HG03565 (cell line): ENCODE data around the gene KCNS3.

Experiments
- ATAC-seq: cut with Tn5 transposase; IDR thresholded peaks from one replicate; pipeline ENCODE4 v1.9.1; 2021; ENCODE audit warnings: mild to moderate bottlenecking, moderate library complexity; ENCODE audit not compliant: unreplicated experiment

KCNS3 gene

GRCh38 chr2:17877811-17878280 is 621 bp upstream of the KCNS3 start:
- peak; percentile 18 for ATAC-seq

- ATAC-seq = no peak
Observed at GRCh38 chr2:17879137-17879912, 858 bp downstream of the KCNS3 start.

- no peak for ATAC-seq
Observed at GRCh38 chr2:17879913-17880274, 1.4 kb downstream of the KCNS3 start.

GRCh38 chr2:17892770-17893534 is 14.5 kb downstream of the KCNS3 start:
- ATAC-seq = no peak

GRCh38 chr2:17894005-17894404 is 15.5 kb downstream of the KCNS3 start:
- ATAC-seq = no peak

GRCh38 chr2:17894556-17894955 is 16.1 kb downstream of the KCNS3 start:
- ATAC-seq = no peak

- no peak for ATAC-seq
Observed at GRCh38 chr2:17899871-17900270, 21.4 kb downstream of the KCNS3 start.

- no peak for ATAC-seq
Observed at GRCh38 chr2:17901246-17901645, 22.8 kb downstream of the KCNS3 start.

GRCh38 chr2:17910980-17911379 is 32.5 kb downstream of the KCNS3 start:
- ATAC-seq = no peak

- ATAC-seq = peak; percentile 11
Observed at GRCh38 chr2:17911491-17912260, 33.2 kb downstream of the KCNS3 start.

- ATAC-seq = peak; percentile 99
Observed at GRCh38 chr2:17912266-17912691, 33.8 kb downstream of the KCNS3 start.

GRCh38 chr2:17915099-17915498 is 36.6 kb downstream of the KCNS3 start:
- no peak for ATAC-seq

GRCh38 chr2:17915811-17916518 is 37.5 kb downstream of the KCNS3 start:
- ATAC-seq = no peak

- no peak for ATAC-seq
Observed at GRCh38 chr2:17916584-17916983, 38.1 kb downstream of the KCNS3 start.

- no peak for ATAC-seq
Observed at GRCh38 chr2:17918789-17919188, 40.3 kb downstream of the KCNS3 start.

GRCh38 chr2:17930773-17931172 is 52.3 kb downstream of the KCNS3 start:
- ATAC-seq = no peak

- ATAC-seq = no peak
Observed at GRCh38 chr2:17933256-17933655, 54.8 kb downstream of the KCNS3 start.

GRCh38 chr2:17934721-17935120 is 56.3 kb downstream of the KCNS3 start:
- no peak for ATAC-seq

- ATAC-seq = no peak
Observed at GRCh38 chr2:17935242-17935885, 56.9 kb downstream of the KCNS3 start.

GRCh38 chr2:17936599-17936998 is 58.1 kb downstream of the KCNS3 start:
- ATAC-seq = no peak
